ENCODE measurements around the gene ADIPOR2.

- TF ChIP-seq EP300 (IDR thresholded peaks at IDR 0.05) (no peak), POLR2A (IDR thresholded peaks at IDR 0.05; ENCODE audit: low read depth) (no peak), CTCF (IDR thresholded peaks at IDR 0.05) (no peak)
These were observed 134.7 kb downstream of the ADIPOR2 start for GRCh38 chr12:1825382-1826102.

All from esophagus muscularis mucosa (tissue), 4 donors.